Lung (tissue), 12 donors: ENCODE results near the gene IDH3B. TPM values are rescaled to one million over a fixed set of nuclear protein-coding genes. Genes with fewer than 3 reads are reported as not detected.

Experiments used
- ATAC-seq: fragments of 200-7000 bp; cut with Tn5 transposase; one replicate; pipeline ENCODE4 v1.9.1; 2020; ENCODE audit warnings: moderate number of reproducible peaks; ENCODE audit not compliant: insufficient read depth, low FRiP score
- DNase-seq, 3 donors: peaks; one replicate each; pipeline ENCODE4 v3.0.0-alpha.2; 2013 to 2017
- H3K27ac ChIP-seq, 2 donors: one replicate each; pipeline ENCODE4 v1.5.1; 2013; ENCODE audit warnings: mild to moderate bottlenecking in 2 of 2, moderate library complexity in 2 of 2, control low read depth in 1 of 2, inconsistent platforms in 1 of 2, low read depth in 1 of 2, low read length in 1 of 2
- H3K27me3 ChIP-seq, 3 donors: one replicate each; pipeline ENCODE4 v1.5.1; 2013; ENCODE audit warnings: low read length in 2 of 3; ENCODE audit not compliant: control insufficient read depth in 3 of 3, insufficient read depth in 3 of 3
- H3K36me3 ChIP-seq, 4 donors: one replicate each; pipeline ENCODE4 v1.5.1; 2013; ENCODE audit warnings: low read length in 4 of 4, mild to moderate bottlenecking in 1 of 4, moderate library complexity in 1 of 4; ENCODE audit not compliant: control insufficient read depth in 4 of 4, insufficient read depth in 4 of 4
- H3K4me1 ChIP-seq, 5 donors: one replicate each; pipeline ENCODE4 v1.5.1; 2013; ENCODE audit warnings: low read length in 5 of 5, mild to moderate bottlenecking in 2 of 5, moderate library complexity in 1 of 5; ENCODE audit not compliant: control insufficient read depth in 5 of 5, insufficient read depth in 5 of 5
- H3K4me3 ChIP-seq: one replicate; pipeline ENCODE4 v1.5.1; 2013; ENCODE audit warnings: mild to moderate bottlenecking, control low read depth, moderate library complexity
- H3K9ac ChIP-seq, 2 donors: one replicate each; pipeline ENCODE4 v1.5.1; 2013; ENCODE audit warnings: low read length in 2 of 2, control low read depth in 1 of 2; ENCODE audit not compliant: insufficient read depth in 1 of 2
- H3K9me3 ChIP-seq, 4 donors: one replicate each; pipeline ENCODE4 v1.5.1; 2013; ENCODE audit warnings: low read length in 3 of 4, mild to moderate bottlenecking in 1 of 4, moderate library complexity in 1 of 4; ENCODE audit not compliant: control insufficient read depth in 4 of 4, insufficient read depth in 3 of 4
- WGBS, 2 donors: extraction: QIAGEN DNeasy Blood & Tissue Kit; methylation state at CpG; one replicate each; pipeline ENCODE4 v1.1.7; 2013; 5-methylcytosine and 5-hydroxymethylcytosine counted together
- polyA plus RNA-seq, 2 donors: library from polyadenylated mRNA; stranded (reverse); fragments of 200-250 nt; gene quantifications; one replicate each; pipeline ENCODE4 v1.2.1, GENCODE V29; 2013
- total RNA-seq, 2 donors: library from RNA; depleted of rRNA in 1 of 2; stranded (reverse); fragments of >200 nt in 1 of 2; gene quantifications; one replicate each; pipeline ENCODE4 v1.2.1, GENCODE V29; 2014 to 2021
- TF ChIP-seq, protein P1 (sequence below): IDR thresholded peaks from 2 replicates; pipeline ENCODE4 v1.5.1; 2012; ENCODE audit warnings: mild to moderate bottlenecking; ENCODE audit errors: control extremely low read depth, extremely low read depth
- donor health status: control.
- donor health status: control.
- donor health status: Bipolar disorder and iron deficiency.
- donor health status: healthy.
- donor health status: DM: yes; HTN: yes; CAD: no.

IDH3B gene
- total and polyA plus RNA-seq, 4 donors = 65.3 to 83.1 (median 70.1) TPM

DNA sequence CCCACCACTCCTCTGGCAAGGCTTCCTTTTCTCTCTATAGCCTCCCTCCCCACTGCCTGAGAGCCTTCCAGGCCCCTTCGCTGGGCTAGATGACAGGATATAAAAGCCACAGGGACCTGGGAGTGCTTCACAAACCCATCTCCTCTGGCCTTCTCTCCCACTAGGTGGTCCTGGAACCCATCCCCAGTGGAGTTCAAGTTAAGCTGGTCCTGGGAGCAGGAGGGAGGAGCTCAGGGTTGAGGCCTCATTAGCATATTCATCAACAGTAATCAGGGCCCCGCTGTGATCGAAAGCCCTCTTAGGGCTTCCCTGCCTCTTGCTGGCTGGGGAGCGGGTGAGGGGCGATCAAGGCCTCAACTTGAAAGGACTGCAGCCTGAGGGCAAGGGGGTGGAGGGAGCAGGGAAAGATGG lies 37.7 kb upstream of the IDH3B start:
- peaks cover 0 to 6% (median 0%) of the 10 kb centered on the region in 3 donors for H3K27me3 ChIP-seq
- no peak overlapping the region for H3K4me3 ChIP-seq
- H3K36me3 ChIP-seq = no peaks in the 10 kb centered on the region
- H3K9ac ChIP-seq = no peak overlapping the region
- TF ChIP-seq, protein P1, sequence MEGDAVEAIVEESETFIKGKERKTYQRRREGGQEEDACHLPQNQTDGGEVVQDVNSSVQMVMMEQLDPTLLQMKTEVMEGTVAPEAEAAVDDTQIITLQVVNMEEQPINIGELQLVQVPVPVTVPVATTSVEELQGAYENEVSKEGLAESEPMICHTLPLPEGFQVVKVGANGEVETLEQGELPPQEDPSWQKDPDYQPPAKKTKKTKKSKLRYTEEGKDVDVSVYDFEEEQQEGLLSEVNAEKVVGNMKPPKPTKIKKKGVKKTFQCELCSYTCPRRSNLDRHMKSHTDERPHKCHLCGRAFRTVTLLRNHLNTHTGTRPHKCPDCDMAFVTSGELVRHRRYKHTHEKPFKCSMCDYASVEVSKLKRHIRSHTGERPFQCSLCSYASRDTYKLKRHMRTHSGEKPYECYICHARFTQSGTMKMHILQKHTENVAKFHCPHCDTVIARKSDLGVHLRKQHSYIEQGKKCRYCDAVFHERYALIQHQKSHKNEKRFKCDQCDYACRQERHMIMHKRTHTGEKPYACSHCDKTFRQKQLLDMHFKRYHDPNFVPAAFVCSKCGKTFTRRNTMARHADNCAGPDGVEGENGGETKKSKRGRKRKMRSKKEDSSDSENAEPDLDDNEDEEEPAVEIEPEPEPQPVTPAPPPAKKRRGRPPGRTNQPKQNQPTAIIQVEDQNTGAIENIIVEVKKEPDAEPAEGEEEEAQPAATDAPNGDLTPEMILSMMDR = no peak
- peaks cover 0 to 2% (median 0%) of the 10 kb centered on the region in 4 donors for H3K9me3 ChIP-seq
- DNase-seq (no peak), ATAC-seq (no peak)
- H3K27ac ChIP-seq = no peak overlapping the region
- 83 to 91% methylated on average over 5 of the region's 5 CpGs for WGBS, 2 donors
- peaks cover 0 to 27% (median 6%) of the 10 kb centered on the region in 5 donors for H3K4me1 ChIP-seq

DNA sequence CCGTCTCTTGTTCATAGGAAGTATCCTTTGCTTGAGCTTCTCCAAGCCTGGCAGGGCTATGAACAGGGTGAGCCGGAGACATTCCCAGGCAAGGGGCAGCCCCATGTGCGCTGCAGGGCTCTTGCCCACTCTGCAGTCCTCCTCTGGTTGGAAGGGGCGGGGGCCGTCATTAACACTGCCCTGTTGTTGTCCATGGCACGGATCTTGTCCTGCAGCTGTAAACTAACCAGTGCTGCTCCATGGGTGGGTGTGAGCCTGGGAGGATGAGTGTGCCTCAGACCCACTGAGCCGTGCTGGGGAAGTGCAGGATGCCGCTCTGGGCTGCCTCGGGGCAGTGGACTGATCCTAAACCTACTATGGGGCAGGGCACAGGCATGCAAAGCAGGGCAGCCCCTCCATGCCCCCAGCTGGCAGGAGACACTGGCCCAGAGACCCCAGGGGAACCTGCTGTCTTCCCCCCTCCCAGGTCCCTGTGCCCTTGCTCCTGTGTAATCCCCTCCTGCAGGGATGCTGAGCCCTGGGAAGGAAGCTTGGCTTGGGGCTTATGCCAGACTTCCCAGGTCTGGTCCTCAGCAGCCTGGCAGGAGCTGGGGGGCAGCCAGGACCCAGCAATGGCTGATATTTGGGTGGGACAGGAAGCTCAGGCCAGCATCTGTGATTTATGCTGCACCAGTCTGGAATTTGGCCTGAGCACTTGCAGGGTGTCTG lies 37.1 kb upstream of the IDH3B start:
- Histone ChIP-seq H3K36me3 (no peaks in the 10 kb centered on the region), H3K27me3 (peaks cover 0 to 6% (median 0%) of the 10 kb centered on the region in 3 donors), H3K4me1 (peaks cover 0 to 27% (median 6%) of the 10 kb centered on the region in 5 donors), H3K4me3 (no peak overlapping the region), H3K9ac (no peak overlapping the region), H3K9me3 (peaks cover 0 to 2% (median 0%) of the 10 kb centered on the region in 4 donors), H3K27ac (no peak overlapping the region)
- WGBS, 2 donors = 73 to 85% methylated on average over 9 of the region's 9 CpGs
- DNase-seq = no peak
- no peak for ATAC-seq
- TF ChIP-seq, protein P1 = no peak

DNA sequence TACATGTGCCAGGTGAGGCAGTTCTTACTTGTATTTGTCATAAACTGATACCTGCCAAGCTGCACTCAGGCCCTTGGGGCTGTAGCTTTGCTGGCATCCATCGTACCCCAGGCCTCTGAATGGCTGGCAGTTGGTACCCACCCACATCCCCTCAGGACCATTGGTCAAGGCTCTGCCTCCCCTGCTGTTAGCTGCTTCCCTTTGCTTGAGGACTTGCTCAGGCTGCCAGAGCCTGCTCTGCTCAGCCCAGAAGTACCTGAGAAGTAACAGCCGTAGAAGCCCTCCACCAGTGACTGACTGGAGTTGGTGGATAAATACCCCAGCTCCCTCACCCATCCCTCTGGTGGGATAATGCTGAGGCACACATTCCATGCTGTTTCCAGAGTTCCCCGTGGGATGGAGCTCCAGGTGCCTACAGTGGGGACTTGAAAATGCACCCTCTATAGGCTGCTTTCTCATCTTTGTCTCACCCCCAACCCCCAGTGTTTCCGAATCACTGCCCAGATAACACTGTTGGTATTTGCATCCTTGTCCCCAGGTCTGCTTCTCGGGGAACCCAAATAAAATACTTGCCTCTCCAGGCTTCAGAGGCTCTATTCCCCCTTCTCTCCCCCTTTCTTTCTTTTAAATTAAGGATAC lies 35.9 kb upstream of the IDH3B start:
- H3K36me3 ChIP-seq = no peaks in the 10 kb centered on the region
- H3K9me3 ChIP-seq = peaks cover 0 to 2% (median 0%) of the 10 kb centered on the region in 4 donors
- TF ChIP-seq, protein P1 = no peak
- no peak overlapping the region for H3K4me3 ChIP-seq
- H3K4me1 ChIP-seq = peaks cover 0 to 28% (median 6%) of the 10 kb centered on the region in 5 donors
- ATAC-seq = no peak
- peaks cover 0 to 13% (median 0%) of the 10 kb centered on the region in 3 donors for H3K27me3 ChIP-seq
- DNase-seq = no peak
- H3K9ac ChIP-seq = no peak overlapping the region
- no peak overlapping the region for H3K27ac ChIP-seq
- 79 to 87% methylated on average over 5 of the region's 5 CpGs for WGBS, 2 donors
